BJ (cell line): Measurements from ENCODE around the gene PHKA2. TPM values are rescaled to one million over a fixed set of nuclear protein-coding genes. Genes with fewer than 3 reads are reported as not detected.
A peak's percentile ranks its signal among the peaks of the same experiment; 100 is the strongest.

Source experiments
- CTCF ChIA-PET: fragments of 350-600 bp; formaldehyde crosslinking; extraction: SDS; loops from one replicate; lab custom pipeline; 2021; ENCODE audit warnings: antibody characterized with exemption, inconsistent platforms; lab: Yijun Ruan, JAX
- POLR2A ChIA-PET: fragments of 300-600 bp; sonication (Branson Sonifier 250); formaldehyde crosslinking; extraction: SDS; loops from one replicate; lab custom pipeline; 2021; ENCODE audit warnings: antibody characterized with exemption; lab: Charles Lee
- DNase-seq: peaks from one replicate; pipeline ENCODE4 v3.0.0-alpha.2; 2011; ENCODE audit warnings: low read depth
- H3K27me3 ChIP-seq: 2 replicates; pipeline ENCODE4 v1.6.0; 2011; ENCODE audit warnings: low read length; ENCODE audit not compliant: control insufficient read depth, insufficient read depth
- H3K36me3 ChIP-seq: 2 replicates; pipeline ENCODE4 v1.5.1; 2011; ENCODE audit warnings: low read length; ENCODE audit not compliant: control insufficient read depth, insufficient read depth
- H3K4me3 ChIP-seq: 2 replicates; pipeline ENCODE4 v1.5.1; 2011; ENCODE audit warnings: low read depth, mild to moderate bottlenecking, control low read depth, low read length
- CTCF ChIP-seq: IDR thresholded peaks from 2 replicates; pipeline ENCODE4 v1.5.1; 2011; ENCODE audit warnings: low read depth, mild to moderate bottlenecking, control low read depth, inconsistent platforms, low read length, moderate library complexity; ENCODE audit not compliant: insufficient read depth
- polyA plus RNA-seq: library from polyadenylated mRNA; depleted of rRNA; stranded (reverse); fragments of >200 nt; gene quantifications from 2 replicates; pipeline ENCODE4 v1.2.3, GENCODE V29; 2011

The PHKA2 gene
- polyA plus RNA-seq, 1 experiment = 23.1 TPM

GRCh38 chrX:18898492-18898891, 85.4 kb downstream of the PHKA2 start:
- CTCF ChIA-PET = no interaction called here
- no peak for DNase-seq
- TF ChIP-seq CTCF = no peak
- POLR2A ChIA-PET = no interaction called here
- Histone ChIP-seq H3K4me3 (no peak overlapping the region), H3K27me3 (no peaks in the 10 kb centered on the region), H3K36me3 (peaks cover 2% of the 10 kb centered on the region; the same call in 1 of the 2 replicates)

DNA sequence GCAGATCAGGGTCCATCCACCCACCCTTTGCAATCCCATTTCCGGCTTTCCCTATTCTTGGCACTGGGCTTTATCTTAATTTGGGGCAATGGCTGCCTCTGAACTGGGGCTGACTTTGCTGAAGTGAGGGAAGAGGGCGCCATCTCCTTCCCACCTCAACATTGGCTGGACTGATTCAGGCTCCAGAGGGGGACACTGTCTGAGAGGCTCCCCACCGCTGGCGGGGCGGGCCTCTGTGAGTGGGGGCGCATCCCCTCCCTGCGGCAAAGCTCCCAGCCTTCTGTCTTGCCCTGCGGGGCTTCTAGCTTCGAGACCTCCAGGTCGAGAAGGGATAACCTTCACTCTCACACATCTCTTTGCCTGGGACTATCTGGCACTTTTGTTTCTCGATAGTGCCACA, 85.8 kb downstream of the PHKA2 start:
- DNase-seq = no peak
- Histone ChIP-seq H3K27me3 (no peaks in the 10 kb centered on the region), H3K4me3 (no peak overlapping the region), H3K36me3 (peaks cover 2% of the 10 kb centered on the region; the same call in 1 of the 2 replicates)
- CTCF ChIA-PET = no interaction called here
- TF ChIP-seq CTCF = no peak
- POLR2A ChIA-PET = no interaction called here

- Histone ChIP-seq H3K27me3 (no peaks in the 10 kb centered on the region), H3K4me3 (no peak overlapping the region), H3K36me3 (peaks cover 2% of the 10 kb centered on the region; the same call in 1 of the 2 replicates)
- ChIA-PET POLR2A (no interaction called here), CTCF (no interaction called here)
- no peak for TF ChIP-seq CTCF
- no peak for DNase-seq
These were observed 86.3 kb downstream of the PHKA2 start for GRCh38 chrX:18897611-18898010.

GRCh38 chrX:18896680-18897544, 87.0 kb downstream of the PHKA2 start:
- H3K27me3 ChIP-seq = no peaks in the 10 kb centered on the region
- no peak for DNase-seq
- no peak overlapping the region for H3K4me3 ChIP-seq
- ChIA-PET POLR2A (no interaction called here), CTCF (interaction anchor here (1.2 kb wide), 1 partner anchor 11 kb away, joined by 4 read pairs; no protein-coding TSS in a partner anchor)
- peaks cover 2% of the 10 kb centered on the region; the same call in 1 of the 2 replicates for H3K36me3 ChIP-seq
- TF ChIP-seq CTCF = no peak

GRCh38 chrX:18895189-18895951, 88.5 kb downstream of the PHKA2 start:
- peak; percentile 46 for TF ChIP-seq CTCF
- H3K4me3 ChIP-seq = no peak overlapping the region
- DNase-seq = no peak
- ChIA-PET POLR2A (no interaction called here), CTCF (interaction anchor here (0.7 to 1.4 kb wide), 2 partner anchors 8 to 26 kb away, joined by 3 to 4 read pairs; no protein-coding TSS in a partner anchor)
- peaks cover 2% of the 10 kb centered on the region; the same call in 1 of the 2 replicates for H3K36me3 ChIP-seq
- no peaks in the 10 kb centered on the region for H3K27me3 ChIP-seq
